GM12801 (cell line): ENCODE data around the gene TOMM40L.

ENCODE experiments used
- TF ChIP-seq, protein P1 (sequence below): IDR thresholded peaks from one replicate; pipeline ENCODE4 v1.5.1; 2011; ENCODE audit warnings: control low read depth; ENCODE audit not compliant: insufficient read length; ENCODE audit errors: extremely low read depth

Gene TOMM40L

DNA sequence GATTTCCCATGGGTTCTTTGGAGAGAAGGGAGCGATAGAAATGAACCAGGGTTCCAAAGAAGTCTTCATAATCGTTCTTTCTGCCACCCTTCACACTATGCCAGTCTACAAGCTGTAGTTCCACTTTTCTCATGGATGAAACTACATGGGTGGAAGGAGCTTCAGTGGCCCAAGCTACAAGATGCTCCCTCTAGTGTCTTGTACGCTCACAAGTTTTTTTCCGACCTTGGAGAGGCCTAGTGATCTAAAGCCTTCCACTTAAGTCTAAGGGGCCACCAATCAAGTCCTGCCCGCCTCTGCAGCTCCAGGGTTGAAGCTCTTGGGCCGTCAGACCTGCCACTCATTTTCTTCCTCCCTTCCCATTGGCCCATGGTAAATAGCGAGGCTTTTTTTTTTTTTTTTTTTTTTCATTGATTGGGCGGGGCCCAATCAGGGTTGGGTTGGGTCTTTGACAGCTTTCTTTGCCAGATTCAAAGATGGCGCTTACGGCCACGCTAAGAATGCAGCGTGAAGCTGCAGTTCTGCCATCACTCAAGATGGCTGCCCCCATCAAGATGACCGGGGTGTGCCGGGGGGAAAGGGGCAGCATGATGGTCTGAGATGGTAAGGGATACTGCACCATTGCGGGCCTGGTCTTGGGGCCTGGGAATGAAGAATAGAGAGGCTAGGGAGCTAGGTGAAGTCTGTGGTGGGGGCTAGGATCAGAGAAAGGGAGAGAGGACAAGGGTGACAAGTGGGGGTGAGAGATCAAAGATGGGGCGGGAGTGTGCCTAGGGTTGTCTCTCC is at the start of gene TOMM40L:
TSS of gene TOMM40L (plus strand) at position 527 of the 786 bp plus-strand sequence. CDS start 430 bp downstream, outside the sequence.
- TF ChIP-seq, protein P1, sequence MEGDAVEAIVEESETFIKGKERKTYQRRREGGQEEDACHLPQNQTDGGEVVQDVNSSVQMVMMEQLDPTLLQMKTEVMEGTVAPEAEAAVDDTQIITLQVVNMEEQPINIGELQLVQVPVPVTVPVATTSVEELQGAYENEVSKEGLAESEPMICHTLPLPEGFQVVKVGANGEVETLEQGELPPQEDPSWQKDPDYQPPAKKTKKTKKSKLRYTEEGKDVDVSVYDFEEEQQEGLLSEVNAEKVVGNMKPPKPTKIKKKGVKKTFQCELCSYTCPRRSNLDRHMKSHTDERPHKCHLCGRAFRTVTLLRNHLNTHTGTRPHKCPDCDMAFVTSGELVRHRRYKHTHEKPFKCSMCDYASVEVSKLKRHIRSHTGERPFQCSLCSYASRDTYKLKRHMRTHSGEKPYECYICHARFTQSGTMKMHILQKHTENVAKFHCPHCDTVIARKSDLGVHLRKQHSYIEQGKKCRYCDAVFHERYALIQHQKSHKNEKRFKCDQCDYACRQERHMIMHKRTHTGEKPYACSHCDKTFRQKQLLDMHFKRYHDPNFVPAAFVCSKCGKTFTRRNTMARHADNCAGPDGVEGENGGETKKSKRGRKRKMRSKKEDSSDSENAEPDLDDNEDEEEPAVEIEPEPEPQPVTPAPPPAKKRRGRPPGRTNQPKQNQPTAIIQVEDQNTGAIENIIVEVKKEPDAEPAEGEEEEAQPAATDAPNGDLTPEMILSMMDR: no peak

DNA sequence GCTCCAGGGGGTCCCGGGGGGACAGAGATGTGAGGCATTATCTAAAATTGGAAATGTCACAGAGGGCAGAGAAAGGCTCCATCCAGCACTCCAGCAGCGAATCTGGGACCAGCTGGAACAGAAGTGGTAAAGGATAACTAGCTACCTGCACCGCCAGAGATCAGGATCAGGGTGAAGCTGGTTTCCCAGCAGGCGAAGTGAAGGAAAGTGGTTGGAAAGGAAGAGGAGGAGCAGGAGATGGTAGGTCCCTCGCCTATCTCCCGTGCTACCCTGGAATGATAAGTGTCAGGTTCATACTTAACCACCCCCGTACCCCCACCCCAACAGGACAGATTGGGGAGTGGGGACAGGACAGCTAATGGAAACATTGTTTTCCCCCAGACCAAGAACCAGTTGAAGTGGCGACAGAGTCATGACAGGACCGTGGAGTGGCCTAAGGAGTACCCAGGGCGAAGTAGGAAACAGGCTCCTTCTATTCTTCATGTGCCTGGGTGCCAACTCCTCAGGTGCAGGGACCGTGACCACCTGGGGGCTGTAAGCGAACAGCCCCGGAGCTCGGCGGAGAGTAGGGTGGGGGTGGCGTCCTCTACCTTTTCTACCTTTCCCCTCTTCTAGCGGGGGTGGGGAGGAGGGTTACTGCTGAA is 49.3 kb upstream of the TOMM40L start:
- TF ChIP-seq, protein P1: no peak

DNA sequence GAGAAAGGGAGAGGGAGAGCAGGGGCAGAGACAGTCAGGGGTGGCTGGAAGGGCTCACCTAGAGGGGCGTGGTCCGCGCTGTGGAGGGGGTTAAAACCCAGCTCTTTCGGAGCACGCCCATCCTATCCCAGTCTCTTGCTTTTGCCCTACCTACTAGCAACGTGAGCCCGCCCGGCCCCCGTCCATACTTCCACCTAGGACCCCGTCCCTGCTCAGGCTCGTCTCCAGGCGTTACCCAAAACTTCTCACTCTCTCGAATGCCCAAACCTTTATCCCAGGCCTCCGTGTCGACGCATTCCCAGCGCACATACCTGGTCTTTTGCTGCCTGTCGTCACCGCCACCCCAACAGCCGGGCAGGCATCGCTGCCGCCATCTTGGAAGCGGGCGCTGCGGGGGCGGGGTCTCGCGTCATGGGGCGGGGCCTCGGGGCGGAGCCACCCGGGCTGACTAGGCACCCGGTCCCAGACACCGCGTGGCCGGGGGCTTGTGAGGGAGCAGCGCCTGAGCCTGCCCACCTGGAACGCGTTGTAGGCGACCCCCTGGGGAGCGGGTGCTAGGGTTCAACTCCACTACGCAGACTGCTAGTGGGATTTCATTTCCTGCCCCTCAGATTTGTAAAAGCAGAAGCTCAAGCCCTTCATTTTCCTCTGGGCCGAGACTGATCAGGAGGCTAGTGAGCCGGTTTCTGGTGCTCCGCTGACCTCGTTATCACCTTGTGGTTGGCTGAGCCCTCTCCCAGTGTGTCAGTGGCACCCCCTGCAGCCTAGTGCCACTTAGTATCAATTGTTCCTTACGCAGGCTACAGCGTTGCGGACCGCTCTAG is 48.5 kb upstream of the TOMM40L start, which contains the start of gene B4GALT3:
TSS of gene B4GALT3 (minus strand) at position 396 of the 824 bp plus-strand sequence. CDS start 1,447 bp downstream, outside the sequence.
- TF ChIP-seq, protein P1: no peak

DNA sequence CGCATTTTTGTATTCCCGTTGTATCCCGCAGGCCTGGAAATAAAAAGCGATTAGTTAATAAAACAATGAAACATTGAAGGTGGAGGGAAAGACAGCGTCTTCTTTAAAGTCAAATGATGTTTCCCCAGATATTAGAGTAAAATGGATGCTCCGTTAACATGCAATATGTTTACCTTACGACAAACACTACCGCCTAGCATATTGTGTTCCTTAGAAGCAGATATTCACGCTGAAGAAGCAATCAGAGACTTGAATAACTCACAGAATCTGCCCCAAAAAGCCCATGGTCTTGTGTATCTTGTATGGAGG is 48.0 kb upstream of the TOMM40L start:
- TF ChIP-seq, protein P1: no peak

DNA sequence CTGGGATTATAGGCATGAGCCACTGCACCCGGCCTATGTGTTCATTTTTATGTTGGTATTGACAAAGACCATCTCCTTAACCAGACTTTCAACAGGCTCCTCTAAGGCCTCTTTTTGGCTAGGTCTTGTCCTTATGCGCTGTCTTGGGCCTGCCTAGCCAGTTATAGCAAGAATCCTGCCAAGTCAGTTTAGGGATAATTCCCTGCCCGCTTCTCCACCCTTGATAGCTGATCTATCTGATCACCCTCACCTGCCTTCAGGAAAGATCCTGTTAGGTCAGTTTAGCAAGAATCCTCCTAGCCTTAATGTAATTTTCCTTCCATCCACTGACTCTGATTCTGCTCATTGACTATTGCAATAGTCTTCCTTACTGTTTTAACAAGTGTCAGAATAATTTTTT is 46.2 kb upstream of the TOMM40L start:
- TF ChIP-seq, protein P1: no peak

DNA sequence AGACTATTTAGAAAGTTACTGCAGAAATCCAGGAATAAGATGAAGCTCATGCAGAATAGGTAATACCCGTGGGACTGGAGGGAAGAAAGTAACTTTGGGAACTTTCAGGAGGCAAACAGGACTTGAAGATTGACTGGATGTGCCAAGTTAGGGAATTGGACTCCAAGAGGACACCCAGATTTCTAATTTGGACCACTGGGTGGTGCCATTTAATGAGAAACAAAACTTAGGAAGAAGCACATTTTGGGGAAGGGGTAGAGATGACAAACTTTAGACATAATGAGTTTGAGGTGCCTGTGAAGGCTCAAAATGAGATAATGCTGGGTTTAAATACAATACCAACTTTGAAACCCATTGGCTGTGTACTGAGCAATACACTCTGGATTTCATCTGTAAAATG is 45.2 kb upstream of the TOMM40L start:
- TF ChIP-seq, protein P1: no peak

DNA sequence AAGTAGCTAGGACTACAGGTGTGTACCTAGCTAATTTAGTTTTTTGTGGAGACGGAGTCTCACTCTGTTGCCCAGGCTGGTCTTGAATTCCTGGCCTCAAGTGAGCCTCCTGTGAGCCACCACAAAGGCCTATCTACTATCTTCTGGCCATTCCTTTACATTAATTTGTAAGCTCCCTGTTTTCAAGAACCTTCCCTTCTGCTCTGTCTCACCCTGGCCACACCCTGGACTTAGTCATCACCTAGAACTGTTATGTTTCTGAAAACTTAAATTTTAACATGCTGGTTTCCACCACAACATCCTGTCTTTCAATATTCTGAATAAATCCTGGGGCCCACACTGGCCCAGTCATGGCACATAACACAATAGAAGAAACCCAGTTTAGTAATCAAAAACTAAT is 43.6 kb upstream of the TOMM40L start:
- TF ChIP-seq, protein P1: no peak
